ENCODE measurements around the gene IER2. TPM values are rescaled to one million over a fixed set of nuclear protein-coding genes. Genes with fewer than 3 reads are reported as not detected.

Gene IER2
- total RNA-seq (10 to 100 TPM; 22.2 to 53.5 (median 29.2) TPM), polyA plus RNA-seq (62.9 TPM)
- long read RNA-seq, donor 1, transcript IER2-203 (1 exons, 2,934 nt), result major isoform, 48 of 49 reads
- long read RNA-seq, donor 1, partial matches to known transcripts, result 0 of 49 reads
- long read RNA-seq, donor 1, other reads (novel, unspliced or antisense), result 0 of 49 reads
- long read RNA-seq, donor 2, transcript IER2-203 (1 exons, 2,934 nt), result major isoform, 24 of 24 reads
- long read RNA-seq, donor 2, partial matches to known transcripts, result 0 of 24 reads
- long read RNA-seq, donor 2, other reads (novel, unspliced or antisense), result 0 of 24 reads
- long read RNA-seq, donor 3, transcript IER2-203 (1 exons, 2,934 nt), result major isoform, 227 of 229 reads
- long read RNA-seq, donor 3, partial matches to known transcripts, result 1 of 229 reads
- long read RNA-seq, donor 3, other reads (novel, unspliced or antisense), result 0 of 229 reads
- long read RNA-seq, donor 4, transcript IER2-203 (1 exons, 2,934 nt), result major isoform, 30 of 31 reads
- long read RNA-seq, donor 4, partial matches to known transcripts, result 0 of 31 reads
- long read RNA-seq, donor 4, other reads (novel, unspliced or antisense), result 0 of 31 reads

GRCh38 chr19:13150187-13150930, at the start of gene IER2, which contains the start of gene STX10:
Gene IER2, plus strand, starts transcription at chr19:13150411. Its CDS starts 2,776 bp downstream, at chr19:13153187.
Gene STX10, minus strand, starts transcription at chr19:13150375. Its CDS starts 202 bp downstream, at chr19:13150173.
- intact Hi-C loops (cut with DNase I), result no loop called here
- H3K27me3 ChIP-seq (ENCODE audit: control insufficient read depth, insufficient read depth), result no peaks in the 10 kb centered on the region
- H3K27ac ChIP-seq (ENCODE audit: low read length), result peak within 1 kb of the TSS; percentile 99
- no peaks in the 10 kb centered on the region for H3K9me3 ChIP-seq (ENCODE audit: control insufficient read depth, low read length)
- WGBS, result under 1% methylated on average over 51 of the region's 51 CpGs
- DNase-seq (peak; percentile 97 to 98 (median 98)), ATAC-seq (peak; percentile 73 to 80)
- peak within 1 kb of the TSS; percentile 77 for H3K4me3 ChIP-seq (ENCODE audit: low read length)
- peaks cover 4% of the 10 kb centered on the region for H3K4me1 ChIP-seq (ENCODE audit: control insufficient read depth, insufficient read depth, low read length)

- H3K4me3 ChIP-seq (ENCODE audit: low read length), result peak overlapping the region; percentile 36
- H3K27me3 ChIP-seq (ENCODE audit: control insufficient read depth, insufficient read depth), result no peaks in the 10 kb centered on the region
- ATAC-seq (no peak), DNase-seq (peak in 2 of 3 donors; percentile 75 to 76)
- no peak overlapping the region for H3K27ac ChIP-seq (ENCODE audit: low read length)
- H3K9me3 ChIP-seq (ENCODE audit: control insufficient read depth, low read length), result no peaks in the 10 kb centered on the region
- intact Hi-C loops (cut with DNase I), result loop anchor here in 1 of 4 donors (5.0 kb wide), 1 partner anchor 61 kb away; no protein-coding TSS in a partner anchor
- WGBS, result 70% methylated on average over 18 of the region's 18 CpGs
- no peaks in the 10 kb centered on the region for H3K4me1 ChIP-seq (ENCODE audit: control insufficient read depth, insufficient read depth, low read length)
These were observed 49.2 kb upstream of the IER2 start for GRCh38 chr19:13100841-13101589.

GRCh38 chr19:13101590-13102415, 48.4 kb upstream of the IER2 start:
- Histone ChIP-seq H3K27ac (ENCODE audit: low read length) (peak overlapping the region; percentile 76), H3K27me3 (ENCODE audit: control insufficient read depth, insufficient read depth) (no peaks in the 10 kb centered on the region), H3K4me3 (ENCODE audit: low read length) (peak overlapping the region; percentile 36), H3K9me3 (ENCODE audit: control insufficient read depth, low read length) (no peaks in the 10 kb centered on the region), H3K4me1 (ENCODE audit: control insufficient read depth, insufficient read depth, low read length) (no peaks in the 10 kb centered on the region)
- intact Hi-C loops (cut with DNase I), result loop anchor here in 1 of 4 donors (5.0 kb wide), 1 partner anchor 60 kb away; no protein-coding TSS in a partner anchor
- ATAC-seq (no peak), DNase-seq (no peak)
- WGBS, result 59% methylated on average over 7 of the region's 7 CpGs

GRCh38 chr19:13102416-13102665, 47.9 kb upstream of the IER2 start:
- Histone ChIP-seq H3K4me1 (ENCODE audit: control insufficient read depth, insufficient read depth, low read length) (no peaks in the 10 kb centered on the region), H3K4me3 (ENCODE audit: low read length) (peak overlapping the region; percentile 36), H3K9me3 (ENCODE audit: control insufficient read depth, low read length) (no peaks in the 10 kb centered on the region), H3K27ac (ENCODE audit: low read length) (peak overlapping the region; percentile 76), H3K27me3 (ENCODE audit: control insufficient read depth, insufficient read depth) (no peaks in the 10 kb centered on the region)
- intact Hi-C loops (cut with DNase I), result loop anchor here in 1 of 4 donors (5.0 kb wide), 1 partner anchor 60 kb away; no protein-coding TSS in a partner anchor
- 3% methylated on average over 7 of the region's 7 CpGs for WGBS
- DNase-seq (no peak), ATAC-seq (no peak)

GRCh38 chr19:13102666-13103580, 47.3 kb upstream of the IER2 start, which contains the start of gene LYL1:
Gene LYL1, minus strand, starts transcription at chr19:13102858. Its CDS starts 1,687 bp downstream, at chr19:13101171.
- Histone ChIP-seq H3K4me1 (ENCODE audit: control insufficient read depth, insufficient read depth, low read length) (no peaks in the 10 kb centered on the region), H3K27ac (ENCODE audit: low read length) (peak within 1 kb of the TSS; percentile 76), H3K27me3 (ENCODE audit: control insufficient read depth, insufficient read depth) (no peaks in the 10 kb centered on the region), H3K9me3 (ENCODE audit: control insufficient read depth, low read length) (no peaks in the 10 kb centered on the region), H3K4me3 (ENCODE audit: low read length) (peak within 1 kb of the TSS; percentile 36)
- intact Hi-C loops (cut with DNase I), result loop anchor here in 1 of 4 donors (5.0 kb wide), 1 partner anchor 59 kb away; no protein-coding TSS in a partner anchor
- DNase-seq, result peak; percentile 93 to 98 (median 97)
- WGBS, result 2% methylated on average over 47 of the region's 47 CpGs
- ATAC-seq, result peak; percentile 87

GRCh38 chr19:13103581-13104359, 46.4 kb upstream of the IER2 start:
- 65% methylated on average over 13 of the region's 13 CpGs for WGBS
- Histone ChIP-seq H3K27me3 (ENCODE audit: control insufficient read depth, insufficient read depth) (no peaks in the 10 kb centered on the region), H3K27ac (ENCODE audit: low read length) (peak overlapping the region; percentile 61), H3K4me3 (ENCODE audit: low read length) (no peak overlapping the region), H3K9me3 (ENCODE audit: control insufficient read depth, low read length) (no peaks in the 10 kb centered on the region), H3K4me1 (ENCODE audit: control insufficient read depth, insufficient read depth, low read length) (no peaks in the 10 kb centered on the region)
- peak in 1 of 3 donors; percentile 56 for DNase-seq
- intact Hi-C loops (cut with DNase I), result loop anchor here in 1 of 4 donors (5.0 kb wide), 1 partner anchor 59 kb away; no protein-coding TSS in a partner anchor
- ATAC-seq, result no peak

GRCh38 chr19:13104360-13104847, 45.8 kb upstream of the IER2 start:
- 25% methylated on average over 33 of the region's 33 CpGs for WGBS
- DNase-seq (peak; percentile 73 to 91 (median 88)), ATAC-seq (peak; percentile 10 to 35)
- no peaks in the 10 kb centered on the region for H3K27me3 ChIP-seq (ENCODE audit: control insufficient read depth, insufficient read depth)
- intact Hi-C loops (cut with DNase I), result loop anchor here in 1 of 4 donors (5.0 kb wide), 1 partner anchor 58 kb away; no protein-coding TSS in a partner anchor
- peak overlapping the region; percentile 32 for H3K27ac ChIP-seq (ENCODE audit: low read length)
- no peak overlapping the region for H3K4me3 ChIP-seq (ENCODE audit: low read length)
- H3K4me1 ChIP-seq (ENCODE audit: control insufficient read depth, insufficient read depth, low read length), result no peaks in the 10 kb centered on the region
- no peaks in the 10 kb centered on the region for H3K9me3 ChIP-seq (ENCODE audit: control insufficient read depth, low read length)

GRCh38 chr19:13104848-13105711, 45.1 kb upstream of the IER2 start:
- 64% methylated on average over 29 of the region's 29 CpGs for WGBS
- Histone ChIP-seq H3K27ac (ENCODE audit: low read length) (peak overlapping the region; percentile 32), H3K9me3 (ENCODE audit: control insufficient read depth, low read length) (no peaks in the 10 kb centered on the region), H3K4me3 (ENCODE audit: low read length) (no peak overlapping the region), H3K4me1 (ENCODE audit: control insufficient read depth, insufficient read depth, low read length) (no peaks in the 10 kb centered on the region), H3K27me3 (ENCODE audit: control insufficient read depth, insufficient read depth) (no peaks in the 10 kb centered on the region)
- intact Hi-C loops (cut with DNase I), result loop anchor here in 1 of 4 donors (5.0 kb wide), 1 partner anchor 57 kb away; no protein-coding TSS in a partner anchor
- DNase-seq, result peak; percentile 32 to 76 (median 67)
- ATAC-seq, result no peak
